HG02884 (cell line): Measurements from ENCODE around the gene EXOSC3.
A peak's percentile ranks its signal among the peaks of the same experiment; 100 is the strongest.
"Not testable (repeated sequence)": the region's sequence is repeated elsewhere in the genome, so short reads cannot be mapped to it uniquely, and the experiment has no call there.

Experiments
- ATAC-seq: cut with Tn5 transposase; IDR thresholded peaks from one replicate; pipeline ENCODE4 v1.9.1; 2021; ENCODE audit warnings: mild to moderate bottlenecking, moderate library complexity; ENCODE audit not compliant: unreplicated experiment

The EXOSC3 gene

DNA sequence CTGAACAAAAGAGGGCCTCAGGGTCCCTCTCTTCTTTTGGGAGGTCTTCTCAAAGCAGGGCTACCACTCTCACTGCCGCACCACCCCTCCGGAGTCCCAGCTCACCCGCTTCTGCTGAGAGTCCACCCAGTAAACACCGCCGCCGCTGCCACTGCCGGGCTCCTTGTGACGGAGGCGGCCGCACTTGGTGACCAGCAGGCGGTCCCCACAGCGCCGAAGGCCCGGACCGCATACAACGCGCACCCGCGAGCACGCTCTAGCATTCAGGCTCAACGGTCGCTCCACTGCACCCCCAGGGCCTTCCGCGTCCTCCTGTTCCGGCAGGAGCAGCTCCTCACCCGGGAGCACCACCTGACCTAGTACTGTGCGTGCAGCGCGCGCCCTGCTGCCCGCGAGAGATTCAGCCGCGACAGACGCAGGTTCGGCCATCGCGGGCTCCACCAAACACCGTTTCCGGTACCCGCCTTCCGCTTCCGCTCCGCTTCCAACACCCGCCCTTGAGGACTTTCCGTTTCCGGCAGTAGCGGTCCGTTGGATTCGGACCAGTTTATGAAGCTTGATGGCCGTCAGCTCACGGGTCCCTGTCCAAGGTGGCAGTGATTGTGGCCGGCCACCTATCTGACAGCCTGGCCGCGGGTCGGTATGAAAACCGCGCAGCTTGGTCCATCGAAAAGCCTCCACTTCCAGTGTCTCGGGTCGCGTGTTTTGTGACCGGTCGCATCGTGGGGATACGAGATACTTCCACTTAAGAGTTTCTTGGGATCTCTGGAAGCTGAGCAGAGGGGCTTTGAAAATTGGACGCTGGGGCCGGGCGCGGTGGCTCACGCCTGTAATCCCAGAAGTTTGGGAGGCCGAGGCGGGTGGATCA, at the start of gene EXOSC3:
TSS of gene EXOSC3 (minus strand) at position 449 of the 868 bp plus-strand sequence. CDS start at position 429, 20 bp downstream.
- ATAC-seq = peak; percentile 95

DNA sequence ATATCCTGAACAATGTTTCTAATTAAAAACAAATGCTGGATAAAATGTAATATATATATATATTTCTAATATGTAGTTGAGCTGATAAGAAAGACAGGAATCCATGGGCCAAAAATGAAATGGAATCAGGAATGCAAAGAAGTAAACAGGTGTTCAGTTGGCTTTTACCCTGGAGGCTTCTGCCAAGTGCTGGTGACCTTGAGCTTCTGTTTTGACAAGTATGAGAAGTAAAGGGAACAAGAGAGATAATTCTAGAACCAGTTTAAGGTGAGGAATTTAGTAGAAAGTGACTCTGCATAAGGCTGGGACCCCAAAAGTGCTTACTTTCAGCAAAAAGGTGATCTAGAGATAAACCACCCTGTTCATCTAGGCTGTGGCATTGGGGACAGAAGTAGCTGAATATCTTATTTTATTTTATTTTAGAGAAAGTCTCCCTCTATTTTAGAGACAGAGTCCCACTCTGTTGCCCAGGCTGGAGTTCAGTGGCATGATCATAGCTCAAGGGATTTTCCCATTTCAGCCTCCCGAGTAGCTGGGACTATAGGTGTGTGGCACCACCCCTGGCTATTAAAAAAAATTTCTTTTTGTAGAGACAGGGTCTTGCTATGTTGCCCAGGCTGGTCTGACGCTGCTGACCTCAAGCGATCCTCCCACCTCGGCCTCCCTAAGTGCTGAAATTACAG, 42.8 kb upstream of the EXOSC3 start:
- no peak for ATAC-seq

DNA sequence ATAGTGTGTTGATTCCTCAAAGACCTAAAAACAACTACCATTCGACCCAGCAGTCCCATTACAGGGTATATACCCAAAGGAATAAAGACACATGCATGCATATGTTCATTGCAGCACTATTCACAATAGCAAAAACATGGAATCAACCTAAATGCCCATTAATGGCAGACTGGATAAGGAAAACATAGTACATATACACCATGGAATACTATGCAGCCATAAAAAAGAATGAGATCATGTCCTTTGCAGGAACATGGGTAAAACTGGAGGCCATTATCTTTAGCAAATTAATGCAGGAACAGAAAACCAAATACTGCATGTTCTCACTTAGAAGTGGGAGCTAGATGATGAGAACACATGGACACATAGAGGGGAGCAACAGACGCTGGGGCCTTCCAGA, 40.3 kb upstream of the EXOSC3 start:
- ATAC-seq = not testable (repeated sequence)

DNA sequence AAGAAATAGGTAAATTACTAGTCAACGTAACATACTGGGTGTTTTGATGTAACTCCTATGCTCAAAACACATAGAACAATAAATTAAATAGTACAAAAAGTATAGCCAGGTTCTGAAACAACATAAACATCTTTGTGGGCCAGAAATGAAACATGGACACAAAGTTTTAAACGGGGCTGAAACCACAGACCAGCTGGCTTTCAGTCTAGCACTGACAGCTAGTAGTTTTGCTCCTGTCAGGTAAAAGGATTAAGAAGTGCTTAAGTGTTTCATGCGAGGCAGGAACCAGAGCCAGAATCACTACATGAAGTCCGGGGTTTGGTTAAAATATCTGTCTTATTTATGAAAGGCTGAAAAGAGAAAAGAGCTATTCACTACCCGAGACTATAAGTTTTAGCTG, 35.3 kb upstream of the EXOSC3 start:
- no peak for ATAC-seq

DNA sequence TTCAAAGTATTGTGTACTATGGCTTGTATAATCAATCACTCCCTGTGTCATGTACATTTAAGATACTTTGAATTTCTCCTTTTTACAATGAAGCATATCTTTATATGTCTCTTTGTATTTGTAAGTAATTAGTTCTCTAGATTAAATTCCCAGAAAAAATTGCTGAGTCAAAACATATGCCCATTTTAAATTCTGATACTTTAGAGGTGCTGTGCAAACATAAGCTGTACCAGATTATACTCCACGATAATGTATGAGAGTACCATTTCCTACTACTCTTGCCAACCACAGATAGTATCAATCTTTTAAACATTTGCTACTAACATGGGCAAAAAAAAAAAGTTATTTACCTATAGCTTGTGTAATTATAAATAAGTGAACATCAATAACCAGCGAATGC, 34.0 kb upstream of the EXOSC3 start:
- no peak for ATAC-seq

DNA sequence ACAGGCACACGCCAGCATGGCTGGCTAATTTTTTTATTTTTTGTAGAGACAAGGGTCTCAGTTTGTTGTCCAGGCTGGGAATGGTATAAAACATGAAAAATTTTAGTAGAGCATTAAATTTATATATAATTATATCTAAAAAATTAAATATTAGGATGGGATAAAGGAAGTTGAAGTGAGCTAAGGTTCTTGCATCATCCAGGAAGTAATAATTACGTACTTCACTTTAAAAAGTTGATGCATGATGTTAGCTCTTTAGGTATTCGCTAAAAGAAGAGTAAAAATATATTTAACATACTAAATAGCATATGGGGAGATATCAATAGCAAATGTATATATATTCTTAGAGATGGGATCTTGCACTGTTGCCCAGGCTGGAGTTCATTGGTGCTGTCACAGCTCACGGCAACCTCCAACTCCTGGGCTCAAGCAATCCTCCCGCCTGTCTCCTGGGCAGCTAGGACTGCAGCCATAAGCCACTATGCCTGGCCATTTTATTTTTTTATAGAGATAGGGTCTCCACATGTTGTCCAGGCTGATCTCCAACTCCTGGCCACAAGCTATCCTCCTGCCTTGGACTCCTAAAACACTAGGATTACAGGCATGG, 28.0 kb upstream of the EXOSC3 start:
- no peak for ATAC-seq

DNA sequence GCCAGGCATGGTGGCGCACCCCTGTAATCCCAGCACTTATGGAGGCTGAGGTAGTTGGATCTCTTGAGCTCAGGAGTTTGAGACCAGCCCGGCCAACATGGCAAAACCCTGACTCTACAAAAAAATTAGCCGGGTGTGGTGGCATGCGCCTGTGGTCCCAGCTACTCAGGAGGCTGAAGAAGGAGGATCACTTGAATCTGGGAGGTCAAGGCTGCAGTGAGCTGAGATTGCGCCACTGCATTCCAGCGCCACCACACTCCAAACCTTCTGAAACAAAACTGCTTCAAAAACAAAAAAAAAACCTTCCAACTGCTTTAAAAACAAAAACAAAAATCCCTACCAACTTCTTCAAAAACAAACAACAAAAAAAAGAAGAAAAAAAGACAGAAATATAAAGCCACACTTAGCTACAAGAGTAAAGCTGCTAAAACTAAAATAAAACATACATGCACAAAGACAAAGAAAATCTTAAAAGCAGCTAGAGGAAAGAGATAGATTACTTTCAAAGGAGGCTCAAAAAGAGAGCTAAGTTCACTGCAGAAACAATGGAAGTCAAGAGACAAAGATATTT, 27.1 kb upstream of the EXOSC3 start:
- no peak for ATAC-seq

DNA sequence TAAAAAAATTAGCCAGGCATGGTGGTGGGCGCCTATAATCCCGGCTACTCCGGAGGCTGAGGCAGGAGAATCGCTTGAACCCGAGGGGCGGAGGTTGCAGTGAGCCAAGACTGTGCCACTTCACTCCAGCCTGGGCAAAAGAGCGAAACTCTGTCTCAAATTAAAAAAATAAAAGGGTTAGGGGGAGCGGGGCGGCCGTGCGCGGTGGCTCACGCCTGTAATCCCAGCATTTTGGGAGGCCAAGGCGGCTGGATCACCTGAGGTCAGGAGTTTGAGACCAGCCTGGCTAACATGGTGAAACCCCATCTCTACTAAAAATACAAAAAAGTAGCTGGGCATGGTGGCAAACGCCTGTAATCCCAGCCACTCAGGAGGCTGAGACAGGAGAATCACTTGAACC, 24.8 kb upstream of the EXOSC3 start:
- ATAC-seq = not testable (repeated sequence)

DNA sequence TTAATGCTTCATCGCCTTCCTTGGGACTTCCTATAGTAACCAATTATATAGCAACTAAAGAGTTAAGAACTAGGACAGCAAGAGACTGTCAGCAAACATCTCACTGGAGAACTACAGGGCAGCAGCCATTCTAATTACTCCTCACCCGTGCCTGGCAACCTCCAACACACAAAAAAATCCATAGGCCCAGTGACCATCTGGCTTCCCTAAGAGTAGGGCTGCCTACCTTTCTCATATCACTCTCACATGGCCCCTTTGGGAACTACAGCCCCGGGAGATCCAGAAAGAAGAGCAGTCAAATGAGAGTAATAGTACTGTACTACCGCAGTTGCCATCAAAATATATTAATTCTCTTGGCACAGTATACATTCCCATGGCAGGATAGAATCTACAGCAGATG, 21.4 kb upstream of the EXOSC3 start:
- ATAC-seq = no peak

DNA sequence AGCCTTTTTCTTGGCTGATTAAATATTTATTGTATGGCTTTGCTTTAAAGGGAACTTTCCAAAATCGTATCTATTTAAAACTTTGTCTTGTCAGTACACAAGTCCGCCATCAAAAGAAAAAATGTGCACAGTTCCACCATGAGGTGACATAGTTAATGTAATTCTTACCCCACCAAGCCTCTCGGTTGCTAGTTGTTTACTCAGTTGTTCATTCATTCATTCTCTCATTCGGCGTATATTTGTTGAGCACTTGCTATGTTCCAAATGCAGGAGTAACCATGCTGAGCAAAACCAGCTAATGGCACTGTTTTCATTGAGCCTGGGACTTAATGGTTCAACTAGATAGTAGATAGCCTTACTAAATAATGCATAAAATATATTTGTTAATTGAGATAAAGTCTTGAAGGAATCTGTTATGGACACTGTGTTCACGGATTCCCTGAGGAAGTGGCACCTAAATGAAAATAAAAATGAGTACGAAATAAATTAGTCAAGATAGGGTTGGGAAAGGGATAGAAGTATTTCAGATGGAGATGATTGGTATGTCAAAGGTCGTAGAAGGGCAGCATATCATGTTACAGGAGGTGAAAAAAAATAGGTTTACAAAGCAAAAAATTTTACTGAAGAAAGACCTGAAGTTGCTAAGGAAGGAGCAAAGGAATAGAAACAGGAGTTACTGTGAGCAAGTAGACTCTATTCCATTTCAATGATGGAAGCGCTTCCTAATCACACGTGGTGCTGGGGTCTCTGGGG, 17.3 kb upstream of the EXOSC3 start:
- ATAC-seq = no peak

DNA sequence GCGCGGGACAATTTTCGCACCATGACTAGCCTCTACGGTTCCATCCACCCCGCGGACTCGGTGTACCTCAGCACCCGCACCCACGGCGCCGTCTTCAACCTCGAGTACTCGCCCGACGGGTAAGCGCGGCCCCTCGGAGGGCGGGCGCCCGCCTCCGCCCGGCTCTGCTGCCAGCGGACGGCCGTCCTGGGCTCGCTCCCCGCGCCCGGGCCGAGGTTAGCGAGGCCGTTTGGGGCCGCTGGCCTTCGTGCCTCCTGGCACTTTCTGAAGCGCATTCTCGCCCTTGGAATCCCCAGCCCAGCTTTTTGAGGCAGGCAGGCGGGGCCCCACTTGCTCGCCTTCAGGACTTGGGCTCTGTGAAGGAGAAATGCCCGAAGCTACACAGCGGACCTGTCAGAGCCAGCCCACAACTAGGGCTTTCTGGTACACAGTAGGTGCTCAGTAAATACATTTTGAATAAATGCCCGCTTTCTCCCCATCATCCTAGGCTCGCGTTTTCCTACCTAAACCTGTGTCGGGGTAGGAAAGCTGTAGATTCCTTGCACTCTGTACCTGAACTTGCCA, 16.5 kb upstream of the EXOSC3 start:
- peak; percentile 38 for ATAC-seq

DNA sequence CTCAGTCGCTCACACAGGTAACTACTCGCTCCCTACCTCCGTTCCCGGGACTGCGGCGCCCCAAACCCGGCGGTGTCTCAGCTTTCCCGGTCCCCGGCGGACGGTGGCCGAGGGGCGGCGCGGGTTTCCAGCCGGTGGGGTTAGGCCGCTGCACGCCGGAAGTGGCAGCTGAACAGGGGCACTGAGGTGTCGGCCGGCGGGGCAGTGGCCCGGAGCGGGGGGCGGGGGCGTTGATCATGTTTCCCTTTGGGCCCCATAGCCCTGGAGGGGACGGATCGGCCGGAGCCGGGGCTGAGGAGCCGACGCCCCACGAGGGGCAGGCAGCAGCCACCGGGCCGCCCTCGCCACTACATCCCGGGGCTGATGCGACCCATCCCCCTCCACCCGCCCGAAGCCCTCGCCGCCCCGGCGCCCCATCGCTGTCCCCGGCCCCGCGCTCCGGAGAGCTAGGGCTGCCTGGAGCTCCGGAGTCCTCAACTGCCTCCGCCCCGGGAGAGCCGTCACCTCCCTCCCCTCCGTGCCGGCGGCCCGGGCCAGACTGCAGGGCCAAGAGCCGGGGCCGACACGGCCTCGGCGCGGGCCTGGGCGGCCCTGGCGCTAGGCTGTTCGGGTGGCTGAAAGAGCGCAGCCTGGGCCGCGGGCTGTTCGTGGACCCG, 15.9 kb upstream of the EXOSC3 start, which contains the start of gene DCAF10:
TSS of gene DCAF10 (plus strand) at position 167 of the 656 bp plus-strand sequence. CDS start at position 237, 70 bp downstream.
- peak; percentile 69 for ATAC-seq

DNA sequence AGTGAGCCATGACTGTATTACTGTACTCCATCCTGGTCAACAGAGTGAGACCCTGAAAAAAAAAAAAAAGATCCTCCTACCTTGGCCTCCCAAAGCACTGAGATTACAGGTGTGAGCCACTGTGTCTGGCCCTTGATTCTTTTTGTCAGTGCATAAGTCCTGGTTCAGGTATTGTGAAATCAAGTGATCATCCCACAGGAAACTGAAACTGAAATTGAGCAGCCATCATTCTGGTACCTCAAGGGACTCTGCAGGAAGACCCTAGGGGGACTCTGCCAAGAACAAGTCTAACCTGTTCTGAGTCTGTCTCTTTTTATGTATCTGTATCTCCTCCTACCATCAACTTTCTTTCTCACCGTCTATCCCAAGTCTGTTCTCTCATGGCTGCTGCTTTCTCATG, 13.8 kb upstream of the EXOSC3 start:
- ATAC-seq = no peak

DNA sequence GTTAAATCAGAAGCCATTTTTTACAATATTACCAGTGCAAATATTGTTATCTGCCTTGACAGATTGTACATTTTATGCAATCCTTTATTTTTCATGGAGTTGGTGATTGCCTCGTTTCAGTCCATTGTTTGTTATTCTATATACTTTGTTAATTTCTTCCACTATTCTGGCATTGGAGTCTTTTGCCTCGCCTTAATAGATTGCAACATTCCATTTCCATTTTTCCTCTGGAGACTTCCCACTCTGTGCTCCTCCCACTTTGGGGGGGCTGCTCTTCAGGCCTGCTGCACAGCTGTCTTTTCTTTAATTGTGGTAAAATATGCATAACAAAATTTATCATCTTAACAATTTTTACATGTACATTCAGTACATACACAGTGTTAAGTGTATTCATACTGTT, 11.4 kb upstream of the EXOSC3 start:
- no peak for ATAC-seq

DNA sequence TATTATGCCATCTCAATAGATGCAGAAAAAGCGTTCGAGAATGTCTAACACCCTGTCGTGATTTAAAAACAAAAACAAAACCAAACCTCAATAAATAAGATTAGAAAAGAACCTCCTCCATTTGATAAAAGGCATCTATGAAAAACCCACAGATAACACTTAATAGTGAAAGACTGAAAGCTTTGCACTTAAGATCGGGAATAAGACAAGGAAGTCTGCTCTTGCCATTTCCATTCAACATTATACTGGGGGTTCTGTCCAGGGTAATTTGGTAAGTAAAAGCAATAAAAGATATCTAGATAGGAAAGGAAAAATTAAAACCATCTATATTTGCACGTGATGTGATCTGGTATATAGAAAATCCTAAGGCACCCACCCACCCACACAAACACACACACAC, 7.3 kb upstream of the EXOSC3 start:
- no peak for ATAC-seq

DNA sequence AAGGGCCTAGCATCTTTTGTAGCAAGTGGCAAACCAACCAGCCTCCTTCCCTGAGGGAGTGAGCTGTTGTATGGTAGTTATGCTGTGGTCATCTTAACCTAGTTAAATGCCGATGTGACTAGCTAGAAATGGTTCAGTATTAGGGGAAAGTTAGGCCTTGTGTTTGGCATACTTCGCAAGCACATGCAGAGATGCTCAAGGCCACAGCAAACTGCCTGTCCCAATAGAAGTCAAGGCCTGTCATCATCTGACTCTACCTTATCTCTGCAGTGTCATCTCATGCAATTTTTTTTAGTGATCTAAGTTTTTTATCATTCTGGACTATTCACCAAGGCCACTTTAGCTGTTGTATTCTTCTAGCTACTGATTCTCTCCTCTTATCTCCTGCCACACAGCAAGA, 5.2 kb upstream of the EXOSC3 start:
- no peak for ATAC-seq

DNA sequence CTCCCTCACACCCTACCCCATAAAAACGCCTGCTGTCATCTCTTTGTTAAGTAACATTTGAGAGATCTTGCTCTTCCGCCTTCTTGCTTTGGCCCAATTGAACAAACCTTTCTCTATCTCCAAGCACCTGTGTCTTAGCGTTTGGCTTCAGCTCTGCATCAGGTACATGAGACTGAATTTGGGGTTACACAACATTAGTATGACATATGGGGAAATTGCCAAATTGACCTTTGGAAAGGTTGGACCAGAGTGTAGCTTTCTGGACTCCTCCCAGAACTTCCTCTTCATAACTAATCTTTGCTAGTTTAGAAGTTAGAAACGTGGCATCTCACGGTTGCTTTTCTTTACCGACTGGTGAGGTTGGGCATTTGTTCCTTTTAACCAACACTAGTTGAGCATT, 3.5 kb upstream of the EXOSC3 start:
- ATAC-seq = no peak

DNA sequence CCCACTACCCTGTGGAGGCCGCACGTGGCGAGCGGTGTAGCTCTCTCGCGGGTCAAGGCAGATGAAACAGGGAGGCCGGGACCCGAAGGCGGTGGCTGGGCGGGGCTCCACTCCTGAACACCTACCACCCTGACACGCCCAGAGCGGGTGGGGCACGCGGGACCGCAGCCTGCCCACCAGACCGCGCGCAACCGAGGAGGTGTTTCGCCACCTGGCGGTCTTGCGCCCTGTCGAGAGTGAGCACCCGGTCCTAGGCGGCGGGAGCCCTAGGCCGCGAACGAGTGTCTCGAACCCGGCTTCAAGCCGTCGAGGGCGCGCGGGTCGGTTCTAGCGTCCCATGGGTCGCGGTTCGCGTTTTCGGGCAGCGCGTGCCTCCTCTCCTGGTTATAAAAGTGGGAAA, 2.2 kb upstream of the EXOSC3 start:
- no peak for ATAC-seq

DNA sequence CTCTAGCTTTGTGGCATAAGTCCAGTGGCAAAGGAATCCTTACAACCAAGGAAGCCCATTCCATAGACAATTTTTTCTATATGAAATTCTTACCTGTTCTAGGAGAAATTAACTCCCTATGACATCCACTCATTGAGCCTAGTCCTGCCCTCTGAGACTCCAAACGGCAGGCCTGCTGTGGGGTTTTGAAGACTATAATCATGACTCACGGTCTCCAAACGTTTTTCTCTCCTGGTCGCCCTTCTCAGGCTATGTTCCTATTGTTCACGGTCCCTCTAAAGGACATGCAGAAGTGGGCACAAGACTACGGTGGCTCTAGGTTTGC, 611 bp downstream of the EXOSC3 start:
- ATAC-seq = no peak

DNA sequence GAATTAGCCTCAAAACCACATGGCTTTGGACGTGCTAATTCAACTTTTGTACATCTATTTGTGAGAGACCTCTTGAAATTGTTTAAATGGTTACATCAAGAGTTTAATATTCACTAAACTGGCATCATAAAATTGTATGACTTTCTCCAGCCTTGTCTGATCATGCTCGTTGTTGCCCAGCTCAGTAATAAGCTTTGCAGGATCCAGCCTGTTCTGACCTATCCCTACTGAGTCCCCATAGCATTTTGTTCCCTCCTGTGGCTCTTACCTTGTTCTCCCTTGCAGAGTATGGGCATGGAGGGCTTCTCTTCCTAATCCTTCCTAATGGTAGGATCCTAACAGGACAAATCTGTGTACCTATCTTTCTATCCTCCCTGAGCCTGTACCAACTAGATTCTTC, 6.3 kb downstream of the EXOSC3 start:
- ATAC-seq = no peak
